Immature natural killer cell (primary cell): Measurements from ENCODE around the gene TMEM53. TPM values are rescaled to one million over a fixed set of nuclear protein-coding genes. Genes with fewer than 3 reads are reported as not detected.

ENCODE experiments used
- polyA plus RNA-seq, 3 donors: library from polyadenylated mRNA; unstranded; fragments of 300-500 nt; fragmentation: Illumina TruSeq; gene quantifications; one replicate each; pipeline ENCODE4 v1.2.3, GENCODE V29; 2021

TMEM53 gene
- polyA plus RNA-seq, 3 donors from 2014 or later: 4.2 to 8.8 (median 8.7) TPM

Other genes with a start within 250 kb of the TMEM53 start
- 1 to 10 TPM in 1 of 3 donors, under 1 TPM in 1, not detected in 1; 0.50 to 1.6 TPM for gene ARMH1, start 233 bp upstream of the TMEM53 start, polyA plus RNA-seq
- not detected for gene RNU5D-1, start 56.7 kb upstream of the TMEM53 start, polyA plus RNA-seq
- gene KIF2C, start 65.4 kb upstream of the TMEM53 start, polyA plus RNA-seq: 1 to 10 TPM in 1 of 3 donors, under 1 TPM in 1, not detected in 1; 0.51 to 1.1 TPM
- gene RPS8, start 101.1 kb upstream of the TMEM53 start, polyA plus RNA-seq: 100 to 1,000 TPM; 412 to 772 (median 474) TPM
- gene BEST4, start 113.7 kb upstream of the TMEM53 start, polyA plus RNA-seq: under 1 TPM in 1 of 3 donors, not detected in 2; 0.37 TPM
- 1 to 10 TPM; 2.1 to 5.0 (median 2.1) TPM for gene PLK3, start 125.9 kb upstream of the TMEM53 start, polyA plus RNA-seq
- not detected for gene DYNLT4, start 132.9 kb upstream of the TMEM53 start, polyA plus RNA-seq
- under 1 TPM in 1 of 3 donors, not detected in 2; 0.38 TPM for gene BTBD19, start 134.0 kb upstream of the TMEM53 start, polyA plus RNA-seq
- gene PTCH2, start 168.8 kb upstream of the TMEM53 start, polyA plus RNA-seq: under 1 TPM in 1 of 3 donors, not detected in 2; 0.20 TPM